ENCODE data around the gene ZFHX3. TPM values are rescaled to one million over a fixed set of nuclear protein-coding genes. Genes with fewer than 3 reads are reported as not detected.
A peak's percentile ranks its signal among the peaks of the same experiment; 100 is the strongest.

Gene ZFHX3
- polyA plus RNA-seq, 1 donor (not counting 4 experiments of a cell fraction or from before 2014, with no cell fraction given): 1.2 TPM

GRCh38 chr16:73028263-73028662 is 19.7 kb downstream of the ZFHX3 start:
- Histone ChIP-seq H3K4me3 (ENCODE audit: control insufficient read depth in 2 of 3, extremely low read depth in 1 of 3, insufficient read depth in 2 of 3, low read depth in 1 of 3, low read length in 3 of 3) (no peak overlapping the region), H3K36me3 (ENCODE audit: control insufficient read depth in 2 of 2, extremely low read depth in 1 of 2, insufficient read depth in 2 of 2, low read length in 2 of 2) (no peaks in the 10 kb centered on the region), H4K20me1 (ENCODE audit: control insufficient read depth, extremely low read depth, insufficient read depth, low read length) (peaks cover 7% of the 10 kb centered on the region), H3K4me2 (ENCODE audit: control insufficient read depth, extremely low read depth, insufficient read depth, low read depth, low read length) (peak overlapping the region; percentile 41), H2AFZ (ENCODE audit: control insufficient read depth, low read length) (no peak overlapping the region), H3K9me1 (ENCODE audit: control insufficient read depth, extremely low read depth, insufficient read depth, low read length) (peaks cover 2% of the 10 kb centered on the region), H3K9me3 (ENCODE audit: control insufficient read depth, low read depth, low read length) (no peaks in the 10 kb centered on the region), H3K4me1 (ENCODE audit: control insufficient read depth, extremely low read depth, insufficient read depth, low read length) (peaks cover 11% of the 10 kb centered on the region), H3K79me2 (ENCODE audit: control insufficient read depth, insufficient read depth, low read length) (peaks cover 21% of the 10 kb centered on the region), H3K9ac (ENCODE audit: control insufficient read depth, extremely low read depth, insufficient read depth, low read length) (no peak overlapping the region), H3K27me3 (ENCODE audit: control insufficient read depth, extremely low read depth, insufficient read depth, low read length) (no peaks in the 10 kb centered on the region), H3K27ac (ENCODE audit: control insufficient read depth, insufficient read depth, low read length) (no peak overlapping the region)
- TF ChIP-seq CTCF (optimal IDR thresholded peaks at IDR 0.05 in 1 of 3, IDR thresholded peaks at IDR 0.05 in 1 of 3, conservative IDR thresholded peaks at IDR 0.05 in 1 of 3; ENCODE audit: extremely low read depth in 1 of 3, insufficient read depth in 2 of 3, low read length in 3 of 3): no peak
- TF ChIP-seq EZH2 (IDR thresholded peaks at IDR 0.05; ENCODE audit: low read length): no peak
- FAIRE-seq (no peak), DNase-seq (ENCODE audit: low read depth, low spot score) (no peak)
- dilution Hi-C loops (cut with MboI; ENCODE audit: extremely low pct_ligation_motif_present, low sequenced_read_pairs): no loop called here

- FAIRE-seq (no peak), DNase-seq (ENCODE audit: low read depth, low spot score) (no peak)
- TF ChIP-seq EZH2 (IDR thresholded peaks at IDR 0.05; ENCODE audit: low read length) (no peak), CTCF (optimal IDR thresholded peaks at IDR 0.05 in 1 of 3, IDR thresholded peaks at IDR 0.05 in 1 of 3, conservative IDR thresholded peaks at IDR 0.05 in 1 of 3; ENCODE audit: extremely low read depth in 1 of 3, insufficient read depth in 2 of 3, low read length in 3 of 3) (no peak)
- Histone ChIP-seq H3K4me3 (ENCODE audit: control insufficient read depth in 2 of 3, extremely low read depth in 1 of 3, insufficient read depth in 2 of 3, low read depth in 1 of 3, low read length in 3 of 3) (no peak overlapping the region), H3K9me3 (ENCODE audit: control insufficient read depth, low read depth, low read length) (no peaks in the 10 kb centered on the region), H3K4me1 (ENCODE audit: control insufficient read depth, extremely low read depth, insufficient read depth, low read length) (peaks cover 11% of the 10 kb centered on the region), H2AFZ (ENCODE audit: control insufficient read depth, low read length) (no peak overlapping the region), H3K27me3 (ENCODE audit: control insufficient read depth, extremely low read depth, insufficient read depth, low read length) (no peaks in the 10 kb centered on the region), H3K27ac (ENCODE audit: control insufficient read depth, insufficient read depth, low read length) (no peak overlapping the region), H4K20me1 (ENCODE audit: control insufficient read depth, extremely low read depth, insufficient read depth, low read length) (peaks cover 7% of the 10 kb centered on the region), H3K36me3 (ENCODE audit: control insufficient read depth in 2 of 2, extremely low read depth in 1 of 2, insufficient read depth in 2 of 2, low read length in 2 of 2) (no peaks in the 10 kb centered on the region), H3K79me2 (ENCODE audit: control insufficient read depth, insufficient read depth, low read length) (peaks cover 21% of the 10 kb centered on the region), H3K9me1 (ENCODE audit: control insufficient read depth, extremely low read depth, insufficient read depth, low read length) (peaks cover 2% of the 10 kb centered on the region), H3K4me2 (ENCODE audit: control insufficient read depth, extremely low read depth, insufficient read depth, low read depth, low read length) (no peak overlapping the region), H3K9ac (ENCODE audit: control insufficient read depth, extremely low read depth, insufficient read depth, low read length) (no peak overlapping the region)
- dilution Hi-C loops (cut with MboI; ENCODE audit: extremely low pct_ligation_motif_present, low sequenced_read_pairs): no loop called here
Measured at GRCh38 chr16:73027685-73028111, 20.2 kb downstream of the ZFHX3 start.
